CD4-positive, alpha-beta T cell (primary cell): ENCODE measurements around the gene JAK1. TPM values are rescaled to one million over a fixed set of nuclear protein-coding genes. Genes with fewer than 3 reads are reported as not detected.

Experiments
- ATAC-seq: fragments of 200-7000 bp; cut with Tn5 transposase; one replicate; pipeline ENCODE4 v1.10.0; 2022; ENCODE audit warnings: mild to moderate bottlenecking; ENCODE audit not compliant: poor library complexity
- CTCF ChIA-PET: fragments of 350-600 bp; sonication (Branson Sonifier 250); formaldehyde crosslinking; loops from one replicate; lab custom pipeline; 2021; ENCODE audit warnings: antibody characterized with exemption, inconsistent platforms; lab: Charles Lee
- POLR2A ChIA-PET: fragments of 350-600 bp; sonication (Branson Sonifier 250); formaldehyde crosslinking; loops from one replicate; lab custom pipeline; 2021; ENCODE audit warnings: antibody characterized with exemption, inconsistent platforms; lab: Charles Lee
- DNase-seq, 14 experiments: peaks; one replicate each; pipeline ENCODE4 v3.0.0-alpha.2; 2013 to 2020; ENCODE audit warnings: mixed read lengths in 2 of 14
- H3K27ac ChIP-seq, 2 donors: one replicate each; pipeline versions ENCODE4 v1.5.1 to v1.7.0; 2013; ENCODE audit warnings: low read length in 2 of 2, low read depth in 1 of 2, mild to moderate bottlenecking in 1 of 2
- H3K27me3 ChIP-seq, 2 experiments: 1 replicate in 1 of 2; 2 replicates in 1 of 2; pipeline versions ENCODE4 v1.6.1 to v1.7.0; 2013; ENCODE audit warnings: low read length in 2 of 2, control low read depth in 1 of 2, mild to moderate bottlenecking in 1 of 2, moderate library complexity in 1 of 2; ENCODE audit not compliant: insufficient read depth in 2 of 2, control insufficient read depth in 1 of 2
- H3K36me3 ChIP-seq: one replicate; pipeline ENCODE4 v1.6.1; 2013; ENCODE audit warnings: low read length, control low read depth; ENCODE audit not compliant: insufficient read depth
- H3K4me1 ChIP-seq: one replicate; pipeline ENCODE4 v1.6.1; 2013; ENCODE audit warnings: low read length, control low read depth; ENCODE audit not compliant: insufficient read depth
- H3K4me3 ChIP-seq: one replicate; pipeline ENCODE4 v1.5.1; 2013; ENCODE audit warnings: mild to moderate bottlenecking, low read length, moderate library complexity
- H3K9me3 ChIP-seq, 2 experiments: 1 replicate in 1 of 2; 2 replicates in 1 of 2; pipeline versions ENCODE4 v1.6.1 to v1.7.0; 2013; ENCODE audit warnings: low read length in 2 of 2, mild to moderate bottlenecking in 2 of 2, control low read depth in 1 of 2, moderate library complexity in 1 of 2; ENCODE audit not compliant: control insufficient read depth in 1 of 2, insufficient read depth in 1 of 2
- H3K27ac Mint-ChIP-seq: one replicate; pipeline ENCODE4 v1.8.0; 2020; ENCODE audit warnings: mixed read lengths
- H3K27me3 Mint-ChIP-seq: one replicate; pipeline ENCODE4 v1.8.0; 2021; ENCODE audit warnings: mixed read lengths
- H3K36me3 Mint-ChIP-seq: one replicate; pipeline ENCODE4 v1.8.0; 2021; ENCODE audit warnings: low read depth, mixed read lengths
- H3K4me1 Mint-ChIP-seq: one replicate; pipeline ENCODE4 v1.8.0; 2021; ENCODE audit warnings: low read depth, mixed read lengths
- H3K4me3 Mint-ChIP-seq: one replicate; pipeline ENCODE4 v1.8.0; 2020; ENCODE audit warnings: mild to moderate bottlenecking, mixed read lengths
- H3K9me3 Mint-ChIP-seq: one replicate; pipeline ENCODE4 v1.8.0; 2020; ENCODE audit warnings: mixed read lengths
- CTCF ChIP-seq: fragments of 200-600 bp; IDR thresholded peaks from one replicate; pipeline ENCODE4 v1.8.0; 2022; ENCODE audit warnings: antibody characterized with exemption, mild to moderate bottlenecking
- intact Hi-C, 2 experiments: fragments of 100-400 bp; cut with DNase I in 1 of 2; cut with micrococcal nuclease in 1 of 2; formaldehyde crosslinking; loops; one replicate each; pipeline versions ENCODE4 v1.15.1 to v1.9.0; 2023 to 2025; cut with DNase I, micrococcal nuclease
- total RNA-seq, 174 experiments: library from RNA in 2 of 174; stranded (reverse) in 2 of 174; gene quantifications; one replicate each; pipeline ENCODE4 v1.2.3 and lab custom pipeline; 2021 to 2026

JAK1 gene
- total RNA-seq, 2 experiments from 2014 or later, result 240 to 252 TPM

GRCh38 chr1:64846573-64847430, 119.5 kb downstream of the JAK1 start:
- Mint-ChIP-seq H3K27me3 (no peaks in the 10 kb centered on the region), H3K4me1 (no peaks in the 10 kb centered on the region), H3K27ac (peak overlapping the region; percentile 27), H3K36me3 (peaks cover 97% of the 10 kb centered on the region), H3K9me3 (no peaks in the 10 kb centered on the region), H3K4me3 (no peak overlapping the region)
- intact Hi-C loops, result loop anchor here in 1 of 2 experiments (5.0 kb wide), 1 partner anchor 185 kb away; no protein-coding TSS in a partner anchor
- H3K36me3 ChIP-seq, result peaks cover 99% of the 10 kb centered on the region
- H3K27me3 ChIP-seq, result no peaks in the 10 kb centered on the region
- no peaks in the 10 kb centered on the region for H3K9me3 ChIP-seq
- no peak for DNase-seq
- H3K27ac ChIP-seq, result no peak overlapping the region
- H3K4me3 ChIP-seq, result no peak overlapping the region
- POLR2A ChIA-PET, result no interaction called here
- CTCF ChIA-PET, result no interaction called here
- no peak for TF ChIP-seq CTCF
- peak; percentile 17 for ATAC-seq
- no peaks in the 10 kb centered on the region for H3K4me1 ChIP-seq

- Mint-ChIP-seq H3K9me3 (no peaks in the 10 kb centered on the region), H3K27me3 (no peaks in the 10 kb centered on the region), H3K27ac (peak overlapping the region; percentile 27), H3K4me1 (no peaks in the 10 kb centered on the region), H3K4me3 (no peak overlapping the region), H3K36me3 (peaks cover 97% of the 10 kb centered on the region)
- Histone ChIP-seq H3K4me3 (no peak overlapping the region), H3K36me3 (peaks cover 99% of the 10 kb centered on the region), H3K9me3 (no peaks in the 10 kb centered on the region), H3K27me3 (no peaks in the 10 kb centered on the region), H3K4me1 (no peaks in the 10 kb centered on the region), H3K27ac (no peak overlapping the region)
- intact Hi-C loops, result loop anchor here in 1 of 2 experiments (5.0 kb wide), 1 partner anchor 186 kb away; no protein-coding TSS in a partner anchor
- ChIA-PET POLR2A (interaction anchor here (1.3 to 1.8 kb wide), 2 partner anchors 18 to 120 kb away, joined by 3 to 4 read pairs; partner anchors contain the start of gene JAK1), CTCF (no interaction called here)
- no peak for DNase-seq
- no peak for TF ChIP-seq CTCF
- no peak for ATAC-seq
Measured at GRCh38 chr1:64845831-64846425, 120.4 kb downstream of the JAK1 start.

- Histone ChIP-seq H3K36me3 (peaks cover 99% of the 10 kb centered on the region), H3K4me3 (no peak overlapping the region), H3K27ac (no peak overlapping the region), H3K9me3 (no peaks in the 10 kb centered on the region), H3K27me3 (no peaks in the 10 kb centered on the region), H3K4me1 (no peaks in the 10 kb centered on the region)
- ChIA-PET POLR2A (interaction anchor here (1.3 to 1.8 kb wide), 2 partner anchors 17 to 122 kb away, joined by 3 to 4 read pairs; partner anchors contain the start of gene JAK1), CTCF (no interaction called here)
- H3K9me3 Mint-ChIP-seq, result no peaks in the 10 kb centered on the region
- peaks cover 97% of the 10 kb centered on the region for H3K36me3 Mint-ChIP-seq
- peak overlapping the region; percentile 44 for H3K27ac Mint-ChIP-seq
- intact Hi-C loops, result loop anchor here in 1 of 2 experiments (5.0 kb wide), 1 partner anchor 188 kb away; no protein-coding TSS in a partner anchor
- DNase-seq (no peak), ATAC-seq (no peak)
- H3K4me1 Mint-ChIP-seq, result no peaks in the 10 kb centered on the region
- no peaks in the 10 kb centered on the region for H3K27me3 Mint-ChIP-seq
- H3K4me3 Mint-ChIP-seq, result no peak overlapping the region
- no peak for TF ChIP-seq CTCF
Measured at GRCh38 chr1:64844609-64845008, 121.7 kb downstream of the JAK1 start.
